Measurements from ENCODE around the gene UBE2J2.

The UBE2J2 gene

DNA sequence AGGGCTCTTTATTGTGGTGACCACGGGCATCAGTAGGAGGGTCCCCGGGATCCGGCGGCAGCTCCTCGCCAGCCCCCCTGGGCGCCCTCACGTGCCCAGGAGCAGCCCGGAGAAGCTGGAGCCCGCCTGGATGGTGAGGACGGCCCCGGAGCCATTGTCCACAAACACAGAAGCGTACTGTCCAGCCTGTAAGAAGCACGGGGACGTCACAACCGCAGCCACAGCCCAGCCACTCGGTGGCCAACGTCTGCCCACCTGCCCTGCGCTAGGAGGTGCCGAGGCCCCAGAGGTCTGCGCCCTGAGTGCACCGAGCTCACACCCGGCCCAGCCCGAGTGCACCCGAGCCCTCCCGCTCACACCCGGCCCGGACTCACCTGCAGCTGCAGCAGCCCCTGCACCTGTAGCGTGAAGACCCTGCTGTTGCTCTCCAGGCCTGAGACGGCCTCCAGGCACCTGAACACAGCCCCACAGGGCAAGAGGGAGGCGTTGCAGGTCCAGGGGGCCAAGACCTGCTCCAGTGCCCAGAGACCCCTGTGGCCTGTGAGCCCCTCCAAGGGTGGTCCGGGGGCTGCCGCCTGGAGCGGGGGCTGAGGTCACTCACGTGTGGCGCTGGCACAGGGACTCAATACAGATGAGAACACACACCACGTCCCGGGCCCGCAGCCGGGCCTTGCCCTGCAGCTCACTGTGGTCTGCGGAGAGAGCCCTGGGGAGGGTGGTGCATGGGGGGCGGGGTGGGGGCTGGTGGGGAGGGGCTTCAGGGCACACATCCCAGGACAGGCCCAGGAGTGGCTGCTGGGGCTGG lies 31.0 kb downstream of the UBE2J2 start:
- TF ChIP-seq ZFX (IDR thresholded peaks at IDR 0.05; ENCODE audit: borderline replicate concordance) (no peak), CTCF (IDR thresholded peaks at IDR 0.05) (no peak)
- no peak overlapping the region for H3K27ac ChIP-seq

- TF ChIP-seq CTCF (IDR thresholded peaks at IDR 0.05): no peak
- TF ChIP-seq ZFX (IDR thresholded peaks at IDR 0.05; ENCODE audit: borderline replicate concordance): no peak
- no peak overlapping the region for H3K27ac ChIP-seq
Observed at GRCh38 chr1:1241588-1242219, 31.9 kb downstream of the UBE2J2 start.

GRCh38 chr1:1240822-1241587 lies 32.6 kb downstream of the UBE2J2 start:
- TF ChIP-seq ZFX (IDR thresholded peaks at IDR 0.05; ENCODE audit: borderline replicate concordance) (no peak), CTCF (IDR thresholded peaks at IDR 0.05) (no peak)
- no peak overlapping the region for H3K27ac ChIP-seq

DNA sequence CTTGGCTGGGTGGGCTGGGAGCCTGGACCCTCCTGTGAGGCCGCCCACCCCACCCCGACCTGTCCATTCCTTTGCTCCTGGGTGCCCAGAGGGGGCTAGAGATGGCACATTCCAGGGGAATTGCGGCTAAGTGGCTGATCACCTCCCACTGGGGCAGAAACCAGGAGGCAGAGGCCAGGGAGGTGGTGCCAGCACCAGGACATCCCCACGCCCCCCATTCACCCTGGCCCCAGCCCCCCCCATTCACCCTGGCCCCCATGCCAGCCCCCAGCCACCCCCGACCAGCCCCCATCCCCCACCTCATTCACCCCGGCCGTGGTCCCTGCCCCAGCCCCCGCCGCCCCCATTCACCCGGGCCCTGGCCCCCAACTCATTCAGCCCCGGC lies 33.3 kb downstream of the UBE2J2 start:
- TF ChIP-seq CTCF (IDR thresholded peaks at IDR 0.05) (no peak), ZFX (IDR thresholded peaks at IDR 0.05; ENCODE audit: borderline replicate concordance) (no peak)
- no peak overlapping the region for H3K27ac ChIP-seq

DNA sequence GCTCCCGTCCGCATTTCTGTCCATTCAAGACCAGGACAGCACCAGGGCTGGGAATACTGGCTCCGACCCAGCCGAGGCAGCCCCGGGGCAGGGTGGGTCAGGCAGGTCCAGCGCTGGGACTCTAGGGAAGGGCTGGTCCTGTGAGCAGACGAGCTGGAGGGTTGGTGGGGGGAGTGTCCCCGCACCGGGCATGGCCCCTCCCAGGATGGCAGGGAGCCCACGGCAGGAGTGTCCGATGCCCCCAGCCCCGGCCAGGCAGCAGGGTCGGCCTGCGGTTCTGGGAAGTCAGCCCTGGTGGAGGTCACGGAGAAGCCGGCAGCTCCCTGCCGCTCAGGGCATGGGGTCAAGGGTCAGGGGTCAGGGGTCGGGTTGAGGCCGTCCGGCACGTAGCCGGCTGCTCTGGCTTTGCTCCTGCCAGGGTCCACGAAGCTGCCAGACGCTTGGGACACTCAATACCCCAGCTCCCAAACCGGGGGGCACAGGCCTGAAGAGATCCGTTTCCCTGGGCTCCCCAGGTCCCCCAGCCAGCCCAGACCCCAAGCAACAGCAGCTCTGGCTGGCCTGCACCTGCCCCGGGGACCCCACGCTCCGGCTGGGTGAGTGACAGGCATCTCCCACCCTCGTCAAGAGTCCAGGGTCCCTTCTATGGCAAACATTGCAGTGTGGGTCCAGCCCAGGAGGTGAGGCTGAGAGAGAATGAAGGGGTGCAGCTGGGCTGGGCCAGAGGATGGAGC lies 33.9 kb downstream of the UBE2J2 start:
- TF ChIP-seq CTCF (IDR thresholded peaks at IDR 0.05) (no peak), ZFX (IDR thresholded peaks at IDR 0.05; ENCODE audit: borderline replicate concordance) (no peak)

DNA sequence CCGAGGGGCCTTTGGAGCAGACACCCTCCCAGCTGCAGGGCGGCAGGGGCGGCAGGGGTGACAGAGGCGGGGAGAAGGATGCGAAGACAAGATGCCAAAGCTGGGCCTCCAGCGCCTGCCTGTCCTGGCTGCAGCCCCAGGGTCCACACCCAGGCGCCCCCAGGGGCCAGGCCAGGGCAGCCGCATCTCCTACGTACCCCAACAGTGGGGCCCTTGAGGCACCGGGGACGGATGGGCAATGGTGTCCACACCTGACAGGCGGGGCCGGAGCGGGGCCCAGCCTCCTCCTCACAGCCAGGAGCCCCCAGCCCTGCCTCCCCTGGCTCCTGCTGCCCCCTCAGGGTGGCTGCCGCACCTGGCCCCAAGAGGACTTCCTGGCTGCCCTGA lies 34.4 kb downstream of the UBE2J2 start:
- TF ChIP-seq ZFX (IDR thresholded peaks at IDR 0.05; ENCODE audit: borderline replicate concordance): no peak
- no peak for TF ChIP-seq CTCF (IDR thresholded peaks at IDR 0.05)
- H3K27ac ChIP-seq: no peak overlapping the region

More for the DNA sequence above, 33.9 kb downstream of the UBE2J2 start:
- H3K27ac ChIP-seq: no peak overlapping the region
